AG20443 (cell line): ENCODE measurements around the gene FBXO42.
"Not testable (repeated sequence)": the region's sequence is repeated elsewhere in the genome, so short reads cannot be mapped to it uniquely, and the experiment has no call there.

ENCODE experiments used
- DNase-seq: peaks from one replicate; pipeline ENCODE4 v3.0.0; 2012; ENCODE audit warnings: low spot score, mixed read lengths

FBXO42 gene

GRCh38 chr1:16372535-16373285 is 20.4 kb upstream of the FBXO42 start:
- DNase-seq, result no peak

GRCh38 chr1:16371725-16372124 is 19.4 kb upstream of the FBXO42 start:
- DNase-seq, result no peak

GRCh38 chr1:16369821-16370220 is 17.5 kb upstream of the FBXO42 start:
- no peak for DNase-seq

- DNase-seq, result no peak
These were observed 15.9 kb upstream of the FBXO42 start for GRCh38 chr1:16367968-16368890.

GRCh38 chr1:16367258-16367967 is 15.1 kb upstream of the FBXO42 start:
- DNase-seq, result peak; percentile 91

- DNase-seq, result peak; percentile 97
These were observed 14.5 kb upstream of the FBXO42 start, which contains the start of gene SZRD1 for GRCh38 chr1:16366722-16367257. Gene SZRD1, plus strand, starts transcription at chr1:16367242. Its CDS starts 16 bp downstream, at chr1:16367258.

GRCh38 chr1:16365146-16365498 is 12.8 kb upstream of the FBXO42 start:
- DNase-seq, result not testable (repeated sequence)

GRCh38 chr1:16356867-16357266 is 4.6 kb upstream of the FBXO42 start:
- DNase-seq, result no peak

GRCh38 chr1:16354619-16355018 is 2.3 kb upstream of the FBXO42 start:
- no peak for DNase-seq

- no peak for DNase-seq
These were observed 709 bp upstream of the FBXO42 start for GRCh38 chr1:16352842-16353535.

GRCh38 chr1:16351456-16351993 is 755 bp downstream of the FBXO42 start:
- DNase-seq, result peak; percentile 9

GRCh38 chr1:16349847-16350406 is 2.4 kb downstream of the FBXO42 start:
- DNase-seq, result no peak

GRCh38 chr1:16348414-16349182 is 3.7 kb downstream of the FBXO42 start:
- peak; percentile 67 for DNase-seq

- DNase-seq, result not testable (repeated sequence)
These were observed 9.0 kb downstream of the FBXO42 start for GRCh38 chr1:16343276-16343675.

- DNase-seq, result no peak
These were observed 9.8 kb downstream of the FBXO42 start for GRCh38 chr1:16342331-16343062.

GRCh38 chr1:16340673-16341072 is 11.6 kb downstream of the FBXO42 start:
- DNase-seq, result no peak

- DNase-seq, result no peak
These were observed 13.3 kb downstream of the FBXO42 start for GRCh38 chr1:16338961-16339360.

- no peak for DNase-seq
These were observed 17.5 kb downstream of the FBXO42 start for GRCh38 chr1:16334655-16335340.
